Eye (tissue), 1 donor: ENCODE measurements around the gene SRC.

ENCODE experiments used
- DNase-seq: peaks from one replicate; pipeline ENCODE4 v3.0.0-alpha.2; 2015

SRC gene

GRCh38 chr20:37385176-37385575 lies 39.2 kb downstream of the SRC start:
- DNase-seq: no peak

- DNase-seq: no peak
Measured at GRCh38 chr20:37385659-37386504, 39.9 kb downstream of the SRC start.

GRCh38 chr20:37386505-37387251 lies 40.7 kb downstream of the SRC start:
- no peak for DNase-seq

- DNase-seq: no peak
Measured at GRCh38 chr20:37387519-37388269, 41.8 kb downstream of the SRC start.

GRCh38 chr20:37388831-37389230 lies 42.9 kb downstream of the SRC start:
- no peak for DNase-seq

- DNase-seq: no peak
Measured at GRCh38 chr20:37389241-37389747, 43.4 kb downstream of the SRC start.

- no peak for DNase-seq
Measured at GRCh38 chr20:37389844-37390275, 43.9 kb downstream of the SRC start.

- DNase-seq: no peak
Measured at GRCh38 chr20:37390503-37390890, 44.6 kb downstream of the SRC start.

GRCh38 chr20:37390891-37391525 lies 45.1 kb downstream of the SRC start:
- DNase-seq: no peak

- no peak for DNase-seq
Measured at GRCh38 chr20:37392441-37393195, 46.7 kb downstream of the SRC start.

GRCh38 chr20:37393196-37393862 lies 47.4 kb downstream of the SRC start:
- DNase-seq: no peak

GRCh38 chr20:37393863-37394542 lies 48.1 kb downstream of the SRC start:
- peak; percentile 48 for DNase-seq

GRCh38 chr20:37394543-37395409 lies 48.8 kb downstream of the SRC start:
- DNase-seq: peak; percentile 94

- DNase-seq: no peak
Measured at GRCh38 chr20:37395410-37395797, 49.5 kb downstream of the SRC start.

- DNase-seq: no peak
Measured at GRCh38 chr20:37395921-37396415, 50.0 kb downstream of the SRC start.

GRCh38 chr20:37396416-37397075 lies 50.6 kb downstream of the SRC start:
- DNase-seq: peak; percentile 98

- DNase-seq: no peak
Measured at GRCh38 chr20:37397076-37397953, 51.4 kb downstream of the SRC start.
